Activated CD8-positive, alpha-beta T cell treated with anti-CD3 and anti-CD28 coated beads for 36 hours (primary cell): ENCODE measurements around the gene DCDC2B. TPM values are rescaled to one million over a fixed set of nuclear protein-coding genes. Genes with fewer than 3 reads are reported as not detected.

Source experiments
- ATAC-seq: fragments of 200-7000 bp; cut with Tn5 transposase; one replicate; pipeline ENCODE4 v1.10.0; 2021; ENCODE audit warnings: mild to moderate bottlenecking, moderate library complexity
- CTCF ChIA-PET: fragments of 350-600 bp; sonication (Branson Sonifier 250); formaldehyde crosslinking; loops from one replicate; lab custom pipeline; 2021; ENCODE audit warnings: antibody characterized with exemption; lab: Charles Lee
- POLR2A ChIA-PET: fragments of 350-600 bp; sonication (Branson Sonifier 250); formaldehyde crosslinking; loops from one replicate; lab custom pipeline; 2021; ENCODE audit warnings: antibody characterized with exemption; lab: Charles Lee
- DNase-seq: peaks from one replicate; pipeline ENCODE4 v3.0.0-alpha.2; 2020
- H3K27ac Mint-ChIP-seq: one replicate; pipeline ENCODE4 v1.8.0; 2021; ENCODE audit warnings: mild to moderate bottlenecking, mixed read lengths
- H3K27me3 Mint-ChIP-seq: one replicate; pipeline ENCODE4 v1.8.0; 2021; ENCODE audit warnings: mixed read lengths
- H3K36me3 Mint-ChIP-seq: one replicate; pipeline ENCODE4 v1.8.0; 2021; ENCODE audit warnings: low read depth, mixed read lengths
- H3K4me1 Mint-ChIP-seq: one replicate; pipeline ENCODE4 v1.8.0; 2021; ENCODE audit warnings: low read depth, mixed read lengths
- H3K4me3 Mint-ChIP-seq: one replicate; pipeline ENCODE4 v1.8.0; 2021; ENCODE audit warnings: mild to moderate bottlenecking, moderate library complexity, mixed read lengths
- H3K9me3 Mint-ChIP-seq: one replicate; pipeline ENCODE4 v1.8.0; 2021; ENCODE audit warnings: mixed read lengths
- CTCF ChIP-seq: fragments of 200-600 bp; IDR thresholded peaks from one replicate; pipeline ENCODE4 v1.8.0; 2022; ENCODE audit warnings: antibody characterized with exemption, mild to moderate bottlenecking
- intact Hi-C: fragments of 100-400 bp; cut with micrococcal nuclease; formaldehyde crosslinking; loops from one replicate; pipeline ENCODE4 v1.10.0; 2022
- total RNA-seq, 2 experiments: library from RNA; stranded (reverse); gene quantifications; one replicate each; pipeline ENCODE4 v1.2.3, GENCODE V29; 2021

DCDC2B gene
- total RNA-seq, 2 experiments from 2014 or later: not detected

DNA sequence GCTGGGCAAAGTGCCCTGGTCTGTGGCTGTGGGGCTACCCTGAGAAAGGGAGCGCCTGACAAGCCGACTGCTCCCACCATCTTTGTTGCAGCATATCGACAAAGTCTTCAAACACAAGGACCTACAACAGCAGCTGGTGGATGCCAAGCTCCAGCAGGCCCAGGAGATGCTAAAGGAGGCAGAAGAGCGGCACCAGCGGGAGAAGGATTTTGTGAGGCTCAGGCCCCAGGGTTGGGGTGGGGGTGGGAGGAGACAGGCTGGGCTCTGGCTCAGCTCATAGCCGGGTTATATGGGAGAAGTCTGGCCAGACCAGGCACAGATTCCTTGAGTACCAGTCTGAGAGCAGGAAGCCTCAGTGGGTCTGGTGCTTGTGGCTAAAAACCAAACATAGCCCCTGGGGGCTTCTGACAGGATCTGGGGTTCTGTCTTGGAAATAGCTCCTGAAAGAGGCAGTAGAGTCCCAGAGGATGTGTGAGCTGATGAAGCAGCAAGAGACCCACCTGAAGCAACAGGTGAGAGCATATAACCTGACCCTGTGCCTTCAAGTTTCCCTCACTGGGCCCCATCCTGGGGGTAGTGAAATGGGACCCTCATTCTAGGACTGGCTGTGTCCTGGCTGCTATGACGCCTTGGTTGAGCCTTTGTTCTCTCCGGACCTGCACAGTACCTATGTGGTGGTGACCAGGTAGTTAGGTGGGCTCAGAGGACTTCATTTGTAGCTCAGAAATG, 16.5 kb upstream of the DCDC2B start:
- DNase-seq (no peak), ATAC-seq (no peak)
- H3K27me3 Mint-ChIP-seq: no peaks in the 10 kb centered on the region
- no peak overlapping the region for H3K4me3 Mint-ChIP-seq
- H3K27ac Mint-ChIP-seq: no peak overlapping the region
- TF ChIP-seq CTCF: no peak
- peaks cover 45% of the 10 kb centered on the region for H3K4me1 Mint-ChIP-seq
- POLR2A ChIA-PET: interaction anchor here (0.9 to 11.9 kb wide), 6 partner anchors 10 to 142 kb away, joined by 3 to 141 read pairs (median 5); partner anchors contain the start of genes IQCC and TXLNA
- H3K36me3 Mint-ChIP-seq: peaks cover 87% of the 10 kb centered on the region
- no peaks in the 10 kb centered on the region for H3K9me3 Mint-ChIP-seq
- CTCF ChIA-PET: interaction anchor here (0.7 to 1.5 kb wide), 2 partner anchors 10 to 16 kb away, joined by 3 to 5 read pairs; no protein-coding TSS in a partner anchor
- intact Hi-C loops: no loop called here

DNA sequence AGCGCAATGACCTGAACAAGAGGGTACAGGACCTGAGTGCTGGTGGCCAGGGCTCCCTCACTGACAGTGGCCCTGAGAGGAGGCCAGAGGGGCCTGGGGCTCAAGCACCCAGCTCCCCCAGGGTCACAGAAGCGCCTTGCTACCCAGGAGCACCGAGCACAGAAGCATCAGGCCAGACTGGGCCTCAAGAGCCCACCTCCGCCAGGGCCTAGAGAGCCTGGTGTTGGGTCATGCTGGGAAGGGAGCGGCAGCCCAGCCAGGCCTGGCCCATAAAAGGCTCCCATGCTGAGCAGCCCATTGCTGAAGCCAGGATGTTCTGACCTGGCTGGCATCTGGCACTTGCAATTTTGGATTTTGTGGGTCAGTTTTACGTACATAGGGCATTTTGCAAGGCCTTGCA, 13.9 kb upstream of the DCDC2B start:
- POLR2A ChIA-PET: interaction anchor here (1.2 to 11.9 kb wide), 5 partner anchors 12 to 54 kb away, joined by 3 to 141 read pairs (median 5); partner anchors contain the start of genes IQCC and TXLNA
- Mint-ChIP-seq H3K36me3 (peaks cover 67% of the 10 kb centered on the region), H3K27me3 (no peaks in the 10 kb centered on the region), H3K4me3 (no peak overlapping the region), H3K27ac (no peak overlapping the region), H3K4me1 (peaks cover 62% of the 10 kb centered on the region), H3K9me3 (no peaks in the 10 kb centered on the region)
- TF ChIP-seq CTCF: no peak
- intact Hi-C loops: no loop called here
- DNase-seq (no peak), ATAC-seq (no peak)
- CTCF ChIA-PET: interaction anchor here (1.1 to 1.9 kb wide), 2 partner anchors 20 to 218 kb away, joined by 3 to 4 read pairs; no protein-coding TSS in a partner anchor

DNA sequence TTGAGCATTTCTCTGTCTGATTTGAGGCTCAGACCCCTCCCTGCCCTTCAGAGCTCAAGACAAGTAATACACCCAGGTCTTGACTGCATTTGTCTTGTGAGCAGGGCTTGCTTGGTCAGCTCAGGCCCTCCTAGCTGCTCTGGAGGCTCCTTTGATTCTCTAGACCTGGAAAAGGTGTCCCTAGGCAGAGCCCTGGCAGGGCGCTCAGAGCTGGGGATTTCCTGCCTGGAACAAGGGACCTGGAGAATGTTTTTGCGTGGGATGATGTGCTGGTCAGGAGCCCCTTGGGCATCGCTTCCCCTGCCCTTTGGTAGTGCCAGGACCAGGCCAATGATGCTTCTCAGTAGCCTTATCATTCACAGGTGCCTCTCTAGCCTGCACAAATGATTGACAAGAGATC, 13.4 kb upstream of the DCDC2B start:
- Mint-ChIP-seq H3K9me3 (no peaks in the 10 kb centered on the region), H3K27me3 (no peaks in the 10 kb centered on the region), H3K27ac (no peak overlapping the region), H3K4me3 (no peak overlapping the region), H3K36me3 (peaks cover 61% of the 10 kb centered on the region), H3K4me1 (peaks cover 66% of the 10 kb centered on the region)
- ChIA-PET POLR2A (interaction anchor here (1.5 to 11.9 kb wide), 3 partner anchors 11 to 32 kb away, joined by 3 to 141 read pairs (median 35); partner anchors contain the start of genes IQCC and TXLNA), CTCF (interaction anchor here (0.8 to 1.9 kb wide), 3 partner anchors 20 to 218 kb away, joined by 3 to 4 read pairs (median 3); no protein-coding TSS in a partner anchor)
- ATAC-seq (no peak), DNase-seq (no peak)
- TF ChIP-seq CTCF: no peak
- intact Hi-C loops: no loop called here

- ChIA-PET POLR2A (interaction anchor here (0.7 to 11.9 kb wide), 7 partner anchors 9 to 193 kb away, joined by 3 to 141 read pairs (median 8); partner anchors contain the start of genes IQCC, LCK and TXLNA), CTCF (interaction anchor here (0.8 to 2.6 kb wide), 4 partner anchors 20 to 217 kb away, joined by 3 to 12 read pairs (median 4); no protein-coding TSS in a partner anchor)
- no peak for TF ChIP-seq CTCF
- DNase-seq (no peak), ATAC-seq (no peak)
- no peaks in the 10 kb centered on the region for H3K9me3 Mint-ChIP-seq
- no peaks in the 10 kb centered on the region for H3K27me3 Mint-ChIP-seq
- H3K4me1 Mint-ChIP-seq: peaks cover 66% of the 10 kb centered on the region
- no peak overlapping the region for H3K27ac Mint-ChIP-seq
- H3K36me3 Mint-ChIP-seq: peaks cover 58% of the 10 kb centered on the region
- intact Hi-C loops: no loop called here
- H3K4me3 Mint-ChIP-seq: no peak overlapping the region
Measured at GRCh38 chr1:32195972-32196823, 12.7 kb upstream of the DCDC2B start.
